Suppressor macrophage (primary cell): ENCODE results near the gene PLXDC2.

Source experiments
- DNase-seq, 4 experiments: peaks; one replicate each; pipeline ENCODE4 v3.0.0-alpha.2; 2020 to 2022

PLXDC2 gene

DNA sequence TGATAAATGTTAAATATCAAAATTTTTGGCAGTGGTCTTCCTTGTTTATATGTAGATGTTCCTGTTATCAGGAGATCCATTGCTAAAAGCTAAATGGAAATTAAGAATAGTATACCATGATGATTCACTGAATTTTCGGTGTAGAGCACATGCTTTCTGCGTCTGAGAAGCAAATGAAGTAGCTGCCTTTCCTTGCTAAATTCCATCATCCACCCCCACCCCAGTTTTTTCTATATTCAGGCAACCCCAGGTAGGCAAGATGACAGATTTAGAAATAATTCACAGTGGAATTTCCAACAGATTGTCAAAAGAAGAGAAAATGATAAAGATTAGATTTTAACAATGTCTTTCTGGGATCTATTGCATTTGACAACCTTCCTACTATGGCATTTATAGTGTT is 231.9 kb downstream of the PLXDC2 start:
- DNase-seq: no peak

DNA sequence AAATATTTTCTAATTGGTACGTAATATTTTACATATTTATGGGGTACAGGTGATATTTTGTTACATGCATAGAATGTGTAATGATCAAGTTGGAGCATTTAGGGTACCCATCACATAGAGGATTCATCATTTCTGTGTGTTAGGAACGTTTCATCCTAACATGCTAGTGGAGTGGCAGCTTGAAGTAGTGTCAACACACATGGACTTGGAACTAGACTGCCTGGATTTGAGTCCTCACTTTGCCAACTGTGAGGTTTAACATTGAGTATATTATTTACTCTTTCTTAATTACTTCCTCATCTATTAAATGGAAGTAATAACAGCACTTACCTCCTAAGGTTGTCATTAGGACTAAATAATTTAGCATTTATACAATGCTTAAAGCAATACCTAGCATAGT is 241.9 kb downstream of the PLXDC2 start:
- DNase-seq: no peak

- DNase-seq: no peak
Observed at GRCh38 chr10:20059084-20059835, 243.0 kb downstream of the PLXDC2 start.

GRCh38 chr10:20065814-20066213 is 249.6 kb downstream of the PLXDC2 start:
- peak in 3 of 4 experiments; percentile 10 to 41 (median 27) for DNase-seq

DNA sequence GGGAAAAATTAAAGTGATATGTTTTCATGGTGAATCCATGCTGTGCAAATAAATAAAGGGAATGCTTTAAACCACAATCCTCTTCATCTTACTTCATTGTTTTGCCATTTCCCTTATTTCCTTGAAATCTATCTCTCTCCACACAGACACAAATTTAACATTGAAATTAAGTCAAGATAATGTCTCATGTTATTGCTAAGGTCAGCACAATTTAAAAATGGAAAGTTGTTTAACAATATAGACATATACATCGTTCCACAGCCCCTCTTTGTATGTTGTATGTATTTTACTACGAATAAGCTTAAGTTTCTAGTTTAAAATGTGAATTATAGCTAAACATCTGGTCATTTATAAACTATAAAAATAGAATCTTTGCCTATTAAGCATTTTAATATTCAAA is 256.9 kb downstream of the PLXDC2 start:
- no peak for DNase-seq

- no peak for DNase-seq
Observed at GRCh38 chr10:20075713-20076112, 259.5 kb downstream of the PLXDC2 start.

GRCh38 chr10:20084451-20084850 is 268.2 kb downstream of the PLXDC2 start:
- DNase-seq: no peak

DNA sequence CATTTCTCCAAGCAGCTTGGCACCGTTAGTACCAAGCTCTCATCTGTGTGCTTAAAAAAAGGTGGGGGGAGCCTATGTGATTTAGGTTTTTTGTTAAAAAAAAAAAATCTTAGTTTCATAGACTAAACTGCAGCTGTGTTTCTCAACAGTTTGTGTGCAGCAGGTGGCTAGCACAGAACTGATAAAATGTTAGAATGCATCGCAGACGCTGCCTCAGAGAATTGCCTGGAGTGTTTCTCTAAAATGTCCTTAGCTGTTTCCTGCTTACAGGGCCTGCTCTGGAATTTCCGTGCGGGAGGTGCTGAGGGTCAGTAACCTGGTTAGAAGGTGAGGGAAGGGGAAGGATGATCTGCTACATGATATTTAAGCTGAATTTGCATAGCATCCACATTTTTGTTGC is 268.9 kb downstream of the PLXDC2 start:
- no peak for DNase-seq

DNA sequence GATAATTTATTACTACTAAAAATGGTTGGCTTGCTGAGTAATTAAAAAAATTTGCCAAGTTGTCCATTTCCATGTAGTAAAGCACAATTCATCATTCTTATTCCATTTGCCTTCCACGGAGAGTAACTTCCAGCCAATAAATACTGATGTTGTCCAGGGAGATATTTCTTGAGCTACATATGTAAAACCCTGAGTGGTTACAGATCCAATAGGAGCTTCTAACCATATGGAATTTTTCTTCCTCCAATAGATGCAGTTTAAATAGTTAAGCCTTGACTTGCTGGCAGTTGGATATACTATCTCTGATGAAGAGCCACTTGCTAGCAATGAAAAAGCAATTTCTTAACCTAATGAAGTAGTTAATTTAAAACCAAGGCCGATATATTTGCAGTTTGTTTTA is 271.1 kb downstream of the PLXDC2 start:
- no peak for DNase-seq

DNA sequence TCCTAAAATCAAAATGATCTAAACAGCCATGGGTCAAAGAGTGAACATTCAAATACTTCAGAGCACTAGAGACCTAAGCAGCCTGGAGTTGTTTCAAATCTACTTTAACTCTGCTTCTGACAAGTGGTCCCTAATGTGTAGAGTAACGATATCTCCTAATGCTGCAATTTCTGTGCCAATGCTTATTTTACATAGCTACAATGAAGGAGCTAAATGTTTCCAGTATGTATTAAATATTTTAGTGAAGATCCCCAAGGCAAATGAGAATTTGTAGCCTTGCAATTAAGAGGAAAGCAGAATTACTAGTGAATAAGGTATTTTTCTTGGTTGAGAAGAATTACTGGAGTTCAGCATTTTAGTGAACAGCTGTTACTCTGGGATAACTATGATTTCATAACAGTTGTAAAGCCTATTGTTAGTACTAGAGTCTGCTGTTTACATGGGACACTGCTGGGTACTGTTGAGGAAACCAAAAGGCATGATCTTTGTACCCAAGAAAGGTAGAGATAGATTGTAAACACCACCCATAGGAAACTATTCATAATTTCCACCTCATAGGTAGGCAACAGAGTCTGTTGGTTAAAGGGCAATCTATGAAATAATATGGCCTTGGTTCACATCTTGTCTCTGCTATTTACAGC is 271.9 kb downstream of the PLXDC2 start:
- DNase-seq: no peak

DNA sequence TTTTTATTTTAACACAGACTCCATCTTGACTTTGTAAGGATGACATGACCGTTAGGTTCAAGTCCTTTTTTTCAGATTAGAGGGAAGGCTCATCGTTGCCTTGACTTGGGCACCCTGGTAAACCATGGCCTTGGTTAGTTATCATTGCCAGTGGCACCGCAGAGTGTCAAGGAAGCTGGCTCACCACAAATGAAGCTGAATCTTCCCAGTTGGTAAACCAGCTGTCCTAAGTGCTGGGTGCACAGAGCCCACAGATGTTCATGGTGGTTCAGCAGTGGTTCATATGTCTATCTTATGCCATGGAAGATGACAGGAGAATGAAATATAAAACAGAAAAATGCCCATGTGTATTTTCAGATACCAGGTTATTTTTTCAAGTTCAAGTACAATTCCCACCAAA is 273.6 kb downstream of the PLXDC2 start:
- DNase-seq: no peak

GRCh38 chr10:20090831-20091230 is 274.6 kb downstream of the PLXDC2 start:
- no peak for DNase-seq

DNA sequence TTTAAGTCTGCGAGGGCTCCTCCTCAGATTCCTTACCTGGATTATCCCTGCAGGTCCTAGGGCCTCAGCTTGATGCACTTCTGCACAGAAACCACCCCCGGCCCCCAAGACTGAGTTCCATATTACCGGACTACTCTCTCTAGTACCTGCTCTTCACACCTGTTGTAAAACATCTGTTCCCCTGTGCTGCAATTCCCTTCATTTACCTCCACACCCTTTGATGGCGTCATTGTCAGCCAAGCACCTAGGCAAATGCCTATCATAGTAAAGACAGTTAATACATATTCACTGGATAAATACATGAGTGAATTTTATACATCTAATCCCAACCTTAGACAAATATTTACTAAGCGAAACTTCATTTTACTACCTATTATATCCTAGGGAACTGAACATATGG is 275.5 kb downstream of the PLXDC2 start:
- no peak for DNase-seq

GRCh38 chr10:20093600-20093999 is 277.4 kb downstream of the PLXDC2 start:
- DNase-seq: no peak

- no peak for DNase-seq
Observed at GRCh38 chr10:20094226-20094976, 278.2 kb downstream of the PLXDC2 start.

GRCh38 chr10:20100171-20100570 is 283.9 kb downstream of the PLXDC2 start:
- peak; percentile 2 to 79 (median 32) for DNase-seq

GRCh38 chr10:20105236-20105635 is 289.0 kb downstream of the PLXDC2 start:
- no peak for DNase-seq

- no peak for DNase-seq
Observed at GRCh38 chr10:20105931-20106330, 289.7 kb downstream of the PLXDC2 start.

GRCh38 chr10:20108021-20108420 is 291.8 kb downstream of the PLXDC2 start:
- no peak for DNase-seq

DNA sequence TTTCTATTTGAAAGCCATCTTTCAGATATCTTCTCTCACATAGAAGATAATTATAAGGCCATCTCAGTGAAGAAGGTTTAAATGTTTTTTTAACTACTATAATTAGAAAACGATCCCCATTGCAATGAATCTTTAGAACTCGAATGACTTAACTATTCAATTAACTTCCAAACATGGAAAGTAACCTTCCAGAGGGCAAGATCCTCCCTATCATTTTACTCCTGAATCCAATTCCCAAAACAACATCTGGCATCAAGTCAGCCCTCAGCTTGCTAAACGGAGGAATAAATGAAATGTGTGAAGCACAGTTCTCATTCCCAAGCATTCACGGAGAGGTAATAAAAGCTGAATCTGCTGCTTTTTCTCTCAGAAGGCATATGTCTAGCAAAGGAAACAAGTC is 293.4 kb downstream of the PLXDC2 start:
- DNase-seq: no peak

GRCh38 chr10:20110125-20111100 is 294.2 kb downstream of the PLXDC2 start:
- DNase-seq: no peak

- no peak for DNase-seq
Observed at GRCh38 chr10:20114179-20114578, 297.9 kb downstream of the PLXDC2 start.
